H9 (cell line): Measurements from ENCODE around the gene CFAP46. TPM values are rescaled to one million over a fixed set of nuclear protein-coding genes. Genes with fewer than 3 reads are reported as not detected.

Experiments
- DNase-seq: peaks from one replicate; pipeline ENCODE4 v3.0.0-alpha.2; 2017
- H2AFZ ChIP-seq: one replicate; pipeline ENCODE4 v1.6.1; 2013; ENCODE audit warnings: mild to moderate bottlenecking, low read length, control low read depth, moderate library complexity
- H2AK5ac ChIP-seq: 2 replicates; pipeline ENCODE4 v1.6.1; 2013; ENCODE audit warnings: low read length, control low read depth, mixed read lengths; ENCODE audit not compliant: insufficient read length
- H2BK120ac ChIP-seq: one replicate; pipeline ENCODE4 v1.6.1; 2013; ENCODE audit warnings: low read depth, mild to moderate bottlenecking, low read length, control low read depth, inconsistent platforms; ENCODE audit not compliant: poor library complexity, severe bottlenecking
- H2BK12ac ChIP-seq: 2 replicates; pipeline ENCODE4 v1.6.1; 2013; ENCODE audit warnings: low read length, control low read depth, mixed read lengths, low read depth; ENCODE audit not compliant: insufficient read length
- H2BK15ac ChIP-seq: 2 replicates; pipeline ENCODE4 v1.6.1; 2013; ENCODE audit warnings: low read depth, low read length, control low read depth
- H2BK20ac ChIP-seq: one replicate; pipeline ENCODE4 v1.6.1; 2013; ENCODE audit warnings: low read depth, mild to moderate bottlenecking, low read length, control low read depth, inconsistent platforms; ENCODE audit not compliant: poor library complexity, severe bottlenecking
- H2BK5ac ChIP-seq: 2 replicates; pipeline ENCODE4 v1.6.1; 2013; ENCODE audit warnings: low read length, control low read depth, mixed read lengths; ENCODE audit not compliant: insufficient read length
- H3K14ac ChIP-seq: 2 replicates; pipeline ENCODE4 v1.6.1; 2013; ENCODE audit warnings: low read length, control low read depth; ENCODE audit not compliant: insufficient read depth
- H3K18ac ChIP-seq: 2 replicates; pipeline ENCODE4 v1.6.1; 2013; ENCODE audit warnings: low read depth, mild to moderate bottlenecking, mixed read lengths, low read length, control low read depth; ENCODE audit not compliant: insufficient read length
- H3K23ac ChIP-seq: 2 replicates; pipeline ENCODE4 v1.6.1; 2013; ENCODE audit warnings: low read length, control low read depth, mixed read lengths, low read depth; ENCODE audit not compliant: insufficient read length
- H3K23me2 ChIP-seq: 2 replicates; pipeline ENCODE4 v1.6.1; 2013; ENCODE audit warnings: low read depth, mild to moderate bottlenecking, mixed read lengths, low read length, control low read depth; ENCODE audit not compliant: insufficient read length, poor library complexity, severe bottlenecking
- H3K27ac ChIP-seq: 2 replicates; pipeline ENCODE4 v1.5.1; 2013; ENCODE audit warnings: low read length, control low read depth, mixed read lengths, low read depth; ENCODE audit not compliant: insufficient read length
- H3K27me3 ChIP-seq: 2 replicates; pipeline ENCODE4 v1.6.1; 2013; ENCODE audit warnings: low read length, control low read depth, inconsistent platforms; ENCODE audit not compliant: insufficient read depth
- H3K4ac ChIP-seq: 2 replicates; pipeline ENCODE4 v1.6.1; 2013; ENCODE audit warnings: low read depth, mild to moderate bottlenecking, control low read depth, inconsistent platforms, low read length, moderate library complexity
- H3K4me1 ChIP-seq: 2 replicates; pipeline ENCODE4 v1.6.1; 2013; ENCODE audit warnings: low read length, control low read depth, inconsistent platforms; ENCODE audit not compliant: insufficient read depth
- H3K4me2 ChIP-seq: 2 replicates; pipeline ENCODE4 v1.6.1; 2013; ENCODE audit warnings: low read length, control low read depth, mixed read lengths; ENCODE audit not compliant: insufficient read length, insufficient read depth
- H3K56ac ChIP-seq: 2 replicates; pipeline ENCODE4 v1.6.1; 2013; ENCODE audit warnings: low read depth, mild to moderate bottlenecking, mixed read lengths, low read length, control low read depth; ENCODE audit not compliant: insufficient read length
- H3K79me1 ChIP-seq: 2 replicates; pipeline ENCODE4 v1.6.1; 2013; ENCODE audit warnings: low read depth, mild to moderate bottlenecking, moderate library complexity, low read length, control low read depth, inconsistent platforms; ENCODE audit not compliant: insufficient read depth, poor library complexity, severe bottlenecking
- H3K79me2 ChIP-seq: 2 replicates; pipeline ENCODE4 v1.6.1; 2013; ENCODE audit warnings: low read length, control low read depth, inconsistent platforms; ENCODE audit not compliant: insufficient read depth
- H3K9ac ChIP-seq: 2 replicates; pipeline ENCODE4 v1.6.1; 2013; ENCODE audit warnings: low read length, control low read depth, mixed read lengths; ENCODE audit not compliant: insufficient read length; ENCODE audit errors: extremely low read depth
- H3K9me3 ChIP-seq: one replicate; pipeline ENCODE4 v1.6.1; 2013; ENCODE audit warnings: low read depth, low read length, inconsistent platforms; ENCODE audit not compliant: control insufficient read depth
- H3T11ph ChIP-seq: one replicate; pipeline ENCODE4 v1.6.1; 2013; ENCODE audit warnings: mild to moderate bottlenecking, low read length, control low read depth, inconsistent platforms
- H4K20me1 ChIP-seq: one replicate; pipeline ENCODE4 v1.6.1; 2013; ENCODE audit not compliant: control insufficient read depth, insufficient read length, insufficient read depth
- H4K5ac ChIP-seq: 2 replicates; pipeline ENCODE4 v1.6.1; 2013; ENCODE audit warnings: low read depth, mild to moderate bottlenecking, mixed read lengths, low read length, control low read depth; ENCODE audit not compliant: insufficient read length
- H4K8ac ChIP-seq: replicated peaks from 2 replicates; pipeline ENCODE4 v1.6.1; 2013; ENCODE audit warnings: low read length, control low read depth, mixed read lengths, low read depth; ENCODE audit not compliant: insufficient read length
- H4K91ac ChIP-seq: 2 replicates; pipeline ENCODE4 v1.6.1; 2013; ENCODE audit warnings: low read depth, mild to moderate bottlenecking, moderate library complexity, mixed read lengths, low read length, control low read depth; ENCODE audit not compliant: insufficient read length
- H3K27ac Mint-ChIP-seq, 3 experiments: 2 replicates in 2 of 3; 3 replicates in 1 of 3; pipeline ENCODE4 v1.8.0; 2020 to 2021; ENCODE audit warnings: mixed read lengths in 3 of 3, mild to moderate bottlenecking in 1 of 3, moderate library complexity in 1 of 3
- H3K27me3 Mint-ChIP-seq: 2 replicates; pipeline ENCODE4 v1.8.0; 2021; ENCODE audit warnings: low read depth, mild to moderate bottlenecking, moderate library complexity, mixed read lengths
- H3K36me3 Mint-ChIP-seq, 3 experiments: 2 replicates in 2 of 3; 3 replicates in 1 of 3; pipeline ENCODE4 v1.8.0; 2020 to 2021; ENCODE audit warnings: low read depth in 3 of 3, mixed read lengths in 3 of 3; ENCODE audit not compliant: insufficient read depth in 1 of 3
- H3K4me1 Mint-ChIP-seq, 2 experiments: 2 replicates each; pipeline ENCODE4 v1.8.0; 2020; ENCODE audit warnings: mixed read lengths in 2 of 2
- H3K4me3 Mint-ChIP-seq, 2 experiments: 2 replicates in 1 of 2; 3 replicates in 1 of 2; pipeline ENCODE4 v1.8.0; 2020 to 2021; ENCODE audit warnings: mild to moderate bottlenecking in 2 of 2, mixed read lengths in 2 of 2, moderate library complexity in 1 of 2
- H3K9me3 Mint-ChIP-seq, 2 experiments: 2 replicates in 1 of 2; 3 replicates in 1 of 2; pipeline ENCODE4 v1.8.0; 2020; ENCODE audit warnings: mild to moderate bottlenecking in 2 of 2, mixed read lengths in 2 of 2, moderate library complexity in 1 of 2
- WGBS: extraction: QIAGEN DNeasy Blood & Tissue Kit; methylation state at CpG from one replicate; pipeline ENCODE4 v1.1.7; 2013; ENCODE audit warnings: missing lambda C conversion rate, low lambda C conversion rate, mixed read lengths; ENCODE audit not compliant: insufficient read length; ENCODE audit errors: extremely low coverage; 5-methylcytosine and 5-hydroxymethylcytosine counted together
- total RNA-seq: library from RNA; stranded (reverse); gene quantifications from 2 replicates; pipeline ENCODE4 v1.2.1, GENCODE V29; 2021
- TF ChIP-seq, protein P1 (sequence below): fragments of 200-600 bp; sonication (generic); conservative IDR thresholded peaks from 3 replicates; pipeline ENCODE4 v1.8.0; 2021; ENCODE audit warnings: antibody characterized with exemption, mild to moderate bottlenecking

Gene CFAP46
- total RNA-seq, 1 experiment from 2014 or later: 3.1 TPM

GRCh38 chr10:132813001-132813401 is 129.4 kb downstream of the CFAP46 start:
- H2BK12ac ChIP-seq: no peak overlapping the region
- no peak overlapping the region for H3K56ac ChIP-seq
- H3K4ac ChIP-seq: no peak overlapping the region
- H3K36me3 Mint-ChIP-seq: no peaks in the 10 kb centered on the region; a peak in 1 of 7 replicates
- no peak overlapping the region for H3K4me3 Mint-ChIP-seq
- no peaks in the 10 kb centered on the region for H3K79me2 ChIP-seq
- H3K9ac ChIP-seq: no peak overlapping the region
- no peaks in the 10 kb centered on the region for H3K23me2 ChIP-seq
- no peak overlapping the region for H2BK15ac ChIP-seq
- H3K9me3 ChIP-seq: no peaks in the 10 kb centered on the region
- no peaks in the 10 kb centered on the region for H3K4me1 ChIP-seq
- no peak overlapping the region for H4K91ac ChIP-seq
- H3K79me1 ChIP-seq: no peaks in the 10 kb centered on the region
- H2AK5ac ChIP-seq: no peak overlapping the region
- H3K9me3 Mint-ChIP-seq: no peaks in the 10 kb centered on the region; a peak in 2 of 5 replicates
- no peak for DNase-seq
- H3K27ac Mint-ChIP-seq: no peak overlapping the region
- peaks cover 2% of the 10 kb centered on the region for H3K27me3 Mint-ChIP-seq
- no peak overlapping the region for H3K14ac ChIP-seq
- no peak overlapping the region for H3K27ac ChIP-seq
- TF ChIP-seq, protein P1, sequence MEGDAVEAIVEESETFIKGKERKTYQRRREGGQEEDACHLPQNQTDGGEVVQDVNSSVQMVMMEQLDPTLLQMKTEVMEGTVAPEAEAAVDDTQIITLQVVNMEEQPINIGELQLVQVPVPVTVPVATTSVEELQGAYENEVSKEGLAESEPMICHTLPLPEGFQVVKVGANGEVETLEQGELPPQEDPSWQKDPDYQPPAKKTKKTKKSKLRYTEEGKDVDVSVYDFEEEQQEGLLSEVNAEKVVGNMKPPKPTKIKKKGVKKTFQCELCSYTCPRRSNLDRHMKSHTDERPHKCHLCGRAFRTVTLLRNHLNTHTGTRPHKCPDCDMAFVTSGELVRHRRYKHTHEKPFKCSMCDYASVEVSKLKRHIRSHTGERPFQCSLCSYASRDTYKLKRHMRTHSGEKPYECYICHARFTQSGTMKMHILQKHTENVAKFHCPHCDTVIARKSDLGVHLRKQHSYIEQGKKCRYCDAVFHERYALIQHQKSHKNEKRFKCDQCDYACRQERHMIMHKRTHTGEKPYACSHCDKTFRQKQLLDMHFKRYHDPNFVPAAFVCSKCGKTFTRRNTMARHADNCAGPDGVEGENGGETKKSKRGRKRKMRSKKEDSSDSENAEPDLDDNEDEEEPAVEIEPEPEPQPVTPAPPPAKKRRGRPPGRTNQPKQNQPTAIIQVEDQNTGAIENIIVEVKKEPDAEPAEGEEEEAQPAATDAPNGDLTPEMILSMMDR: no peak
- H3K18ac ChIP-seq: no peak overlapping the region
- H3K4me1 Mint-ChIP-seq: 0 out of 4 replicates have a peak, but pooled peaks cover 0 to 5% of the 10 kb centered on the region in 2 experiments
- no peak overlapping the region for H3T11ph ChIP-seq
- no peaks in the 10 kb centered on the region for H4K20me1 ChIP-seq
- WGBS: no CpG with 5 or more reads among the region's 10 CpGs
- no peak overlapping the region for H2AFZ ChIP-seq
- no peak overlapping the region for H4K8ac ChIP-seq
- H2BK5ac ChIP-seq: no peak overlapping the region
- no peaks in the 10 kb centered on the region for H3K27me3 ChIP-seq
- no peak overlapping the region for H3K23ac ChIP-seq
- no peak overlapping the region for H4K5ac ChIP-seq
- no peak overlapping the region for H2BK120ac ChIP-seq
- H2BK20ac ChIP-seq: no peak overlapping the region
- no peak overlapping the region for H3K4me2 ChIP-seq
